Measurements from ENCODE around the gene COL6A1.

The COL6A1 gene

GRCh38 chr21:45998871-45999580 is 17.5 kb downstream of the COL6A1 start:
- H3K79me1 ChIP-seq (ENCODE audit: low read length): peaks cover 2% of the 10 kb centered on the region
- no peak overlapping the region for H4K12ac ChIP-seq (ENCODE audit: low read depth, low read length)
- peaks cover 14 to 15% of the 10 kb centered on the region in 2 experiments for H3K4me1 ChIP-seq (ENCODE audit: control insufficient read depth in 1 of 2, insufficient read depth in 2 of 2, low read length in 2 of 2)
- H4K8ac ChIP-seq (ENCODE audit: low read depth, low read length): no peak overlapping the region
- no peaks in the 10 kb centered on the region for H3K27me3 ChIP-seq (ENCODE audit: insufficient read depth, low read length)
- no peak overlapping the region for H4K91ac ChIP-seq (ENCODE audit: low read depth, low read length)
- no peak overlapping the region for H2AFZ ChIP-seq (ENCODE audit: insufficient read depth, low read length, poor library complexity)
- no peak overlapping the region for H2BK5ac ChIP-seq (ENCODE audit: low read depth, low read length, poor library complexity)
- peaks cover 9 to 12% of the 10 kb centered on the region in 2 experiments for H3K36me3 ChIP-seq (ENCODE audit: control insufficient read depth in 1 of 2, insufficient read depth in 2 of 2, low read length in 2 of 2)
- H2AK5ac ChIP-seq (ENCODE audit: low read length): no peak overlapping the region
- no peak overlapping the region for H3K27ac ChIP-seq (ENCODE audit: low read depth, low read length)
- H3K18ac ChIP-seq (ENCODE audit: low read length): no peak overlapping the region
- H3K4me3 ChIP-seq (ENCODE audit: low read depth, low read length): no peak overlapping the region
- no peaks in the 10 kb centered on the region for H3K79me2 ChIP-seq (ENCODE audit: control insufficient read depth, insufficient read depth, low read length, poor library complexity)
- no peak overlapping the region for H3K23ac ChIP-seq (ENCODE audit: low read length)
- H3K9ac ChIP-seq (ENCODE audit: low read length): no peak overlapping the region
- H2BK120ac ChIP-seq (ENCODE audit: insufficient read depth, low read length, poor library complexity): no peak overlapping the region
- no peak overlapping the region for H3K14ac ChIP-seq (ENCODE audit: low read length)
- H3K9me3 ChIP-seq (ENCODE audit: insufficient read depth, low read depth, low read length): peaks cover 1% of the 10 kb centered on the region
- no peak overlapping the region for H3K4ac ChIP-seq (ENCODE audit: low read depth, low read length)
- DNase-seq: no peak
- no peak overlapping the region for H3K4me2 ChIP-seq (ENCODE audit: low read length)
- H2BK12ac ChIP-seq (ENCODE audit: low read length): no peak overlapping the region
- no CpG with 5 or more reads among the region's 33 CpGs for WGBS (ENCODE audit: extremely low coverage, insufficient coverage, insufficient read length)

- Histone ChIP-seq H3K9me3 (ENCODE audit: insufficient read depth, low read depth, low read length) (peaks cover 1% of the 10 kb centered on the region), H3K36me3 (ENCODE audit: control insufficient read depth in 1 of 2, insufficient read depth in 2 of 2, low read length in 2 of 2) (peaks cover 9 to 12% of the 10 kb centered on the region in 2 experiments), H2BK5ac (ENCODE audit: low read depth, low read length, poor library complexity) (no peak overlapping the region), H4K8ac (ENCODE audit: low read depth, low read length) (no peak overlapping the region), H3K9ac (ENCODE audit: low read length) (no peak overlapping the region), H4K91ac (ENCODE audit: low read depth, low read length) (no peak overlapping the region), H3K4ac (ENCODE audit: low read depth, low read length) (no peak overlapping the region), H2BK120ac (ENCODE audit: insufficient read depth, low read length, poor library complexity) (no peak overlapping the region), H3K27me3 (ENCODE audit: insufficient read depth, low read length) (no peaks in the 10 kb centered on the region), H3K79me1 (ENCODE audit: low read length) (peaks cover 2% of the 10 kb centered on the region), H3K4me1 (ENCODE audit: control insufficient read depth in 1 of 2, insufficient read depth in 2 of 2, low read length in 2 of 2) (peaks cover 12 to 14% of the 10 kb centered on the region in 2 experiments), H3K14ac (ENCODE audit: low read length) (no peak overlapping the region), H2BK12ac (ENCODE audit: low read length) (no peak overlapping the region), H3K4me2 (ENCODE audit: low read length) (no peak overlapping the region), H2AK5ac (ENCODE audit: low read length) (no peak overlapping the region), H3K18ac (ENCODE audit: low read length) (no peak overlapping the region), H3K4me3 (ENCODE audit: low read depth, low read length) (no peak overlapping the region), H3K27ac (ENCODE audit: low read depth, low read length) (no peak overlapping the region), H3K79me2 (ENCODE audit: control insufficient read depth, insufficient read depth, low read length, poor library complexity) (no peaks in the 10 kb centered on the region), H2AFZ (ENCODE audit: insufficient read depth, low read length, poor library complexity) (no peak overlapping the region), H4K12ac (ENCODE audit: low read depth, low read length) (no peak overlapping the region), H3K23ac (ENCODE audit: low read length) (no peak overlapping the region)
- no peak for DNase-seq
- WGBS (ENCODE audit: extremely low coverage, insufficient coverage, insufficient read length): no CpG with 5 or more reads among the region's 21 CpGs
Observed at GRCh38 chr21:45999581-46000181, 18.1 kb downstream of the COL6A1 start.

- Histone ChIP-seq H3K79me2 (ENCODE audit: control insufficient read depth, insufficient read depth, low read length, poor library complexity) (no peaks in the 10 kb centered on the region), H4K12ac (ENCODE audit: low read depth, low read length) (no peak overlapping the region), H3K9ac (ENCODE audit: low read length) (no peak overlapping the region), H3K14ac (ENCODE audit: low read length) (no peak overlapping the region), H2AFZ (ENCODE audit: insufficient read depth, low read length, poor library complexity) (no peak overlapping the region), H3K23ac (ENCODE audit: low read length) (no peak overlapping the region), H3K18ac (ENCODE audit: low read length) (no peak overlapping the region), H3K4ac (ENCODE audit: low read depth, low read length) (no peak overlapping the region), H2BK120ac (ENCODE audit: insufficient read depth, low read length, poor library complexity) (no peak overlapping the region), H3K4me1 (ENCODE audit: control insufficient read depth in 1 of 2, insufficient read depth in 2 of 2, low read length in 2 of 2) (peaks cover 7 to 8% of the 10 kb centered on the region in 2 experiments), H3K4me2 (ENCODE audit: low read length) (no peak overlapping the region), H4K91ac (ENCODE audit: low read depth, low read length) (no peak overlapping the region), H3K9me3 (ENCODE audit: insufficient read depth, low read depth, low read length) (peaks cover 1% of the 10 kb centered on the region), H3K79me1 (ENCODE audit: low read length) (peaks cover 2% of the 10 kb centered on the region), H3K27ac (ENCODE audit: low read depth, low read length) (no peak overlapping the region), H3K36me3 (ENCODE audit: control insufficient read depth in 1 of 2, insufficient read depth in 2 of 2, low read length in 2 of 2) (peaks cover 9 to 12% of the 10 kb centered on the region in 2 experiments), H3K4me3 (ENCODE audit: low read depth, low read length) (no peak overlapping the region), H2BK12ac (ENCODE audit: low read length) (no peak overlapping the region), H2AK5ac (ENCODE audit: low read length) (no peak overlapping the region), H3K27me3 (ENCODE audit: insufficient read depth, low read length) (no peaks in the 10 kb centered on the region), H4K8ac (ENCODE audit: low read depth, low read length) (no peak overlapping the region), H2BK5ac (ENCODE audit: low read depth, low read length, poor library complexity) (no peak overlapping the region)
- DNase-seq: no peak
- WGBS (ENCODE audit: extremely low coverage, insufficient coverage, insufficient read length): no CpG with 5 or more reads among the region's 27 CpGs
Observed at GRCh38 chr21:46000182-46000730, 18.7 kb downstream of the COL6A1 start.

GRCh38 chr21:46000731-46001641 is 19.4 kb downstream of the COL6A1 start:
- H4K91ac ChIP-seq (ENCODE audit: low read depth, low read length): no peak overlapping the region
- no peak overlapping the region for H3K4ac ChIP-seq (ENCODE audit: low read depth, low read length)
- H3K14ac ChIP-seq (ENCODE audit: low read length): no peak overlapping the region
- H3K4me3 ChIP-seq (ENCODE audit: low read depth, low read length): no peak overlapping the region
- peaks cover 1% of the 10 kb centered on the region for H3K9me3 ChIP-seq (ENCODE audit: insufficient read depth, low read depth, low read length)
- H2BK12ac ChIP-seq (ENCODE audit: low read length): no peak overlapping the region
- no peaks in the 10 kb centered on the region for H3K27me3 ChIP-seq (ENCODE audit: insufficient read depth, low read length)
- no peak overlapping the region for H3K9ac ChIP-seq (ENCODE audit: low read length)
- no peak overlapping the region for H3K23ac ChIP-seq (ENCODE audit: low read length)
- H4K8ac ChIP-seq (ENCODE audit: low read depth, low read length): no peak overlapping the region
- no peak overlapping the region for H2BK5ac ChIP-seq (ENCODE audit: low read depth, low read length, poor library complexity)
- no peak overlapping the region for H2AFZ ChIP-seq (ENCODE audit: insufficient read depth, low read length, poor library complexity)
- no peak overlapping the region for H3K27ac ChIP-seq (ENCODE audit: low read depth, low read length)
- peaks cover 0 to 1% of the 10 kb centered on the region in 2 experiments for H3K4me1 ChIP-seq (ENCODE audit: control insufficient read depth in 1 of 2, insufficient read depth in 2 of 2, low read length in 2 of 2)
- no peak overlapping the region for H2BK120ac ChIP-seq (ENCODE audit: insufficient read depth, low read length, poor library complexity)
- peaks cover 9 to 12% of the 10 kb centered on the region in 2 experiments for H3K36me3 ChIP-seq (ENCODE audit: control insufficient read depth in 1 of 2, insufficient read depth in 2 of 2, low read length in 2 of 2)
- WGBS (ENCODE audit: extremely low coverage, insufficient coverage, insufficient read length): no CpG with 5 or more reads among the region's 44 CpGs
- no peak overlapping the region for H3K4me2 ChIP-seq (ENCODE audit: low read length)
- H3K79me1 ChIP-seq (ENCODE audit: low read length): no peaks in the 10 kb centered on the region
- H3K18ac ChIP-seq (ENCODE audit: low read length): no peak overlapping the region
- no peak overlapping the region for H4K12ac ChIP-seq (ENCODE audit: low read depth, low read length)
- no peak for DNase-seq
- no peaks in the 10 kb centered on the region for H3K79me2 ChIP-seq (ENCODE audit: control insufficient read depth, insufficient read depth, low read length, poor library complexity)
- H2AK5ac ChIP-seq (ENCODE audit: low read length): no peak overlapping the region

Data from trophoblast cell (in vitro differentiated cells and primary cell).